A549 (cell line): ENCODE results near the gene PPIL4.

Experiments used
- CEBPB ChIP-seq, 2 experiments: fragments of >200 bp in 1 of 2; sonication (Bioruptor Twin) in 1 of 2; formaldehyde crosslinking in 1 of 2; IDR thresholded peaks; 2 replicates each; pipeline ENCODE4 v1.6.1; 2012 to 2016
- CHD4 ChIP-seq: fragments of 200-600 bp; sonication (generic); IDR thresholded peaks from 2 replicates; pipeline ENCODE4 v1.6.1; 2016; ENCODE audit warnings: antibody characterized with exemption, mild to moderate bottlenecking, borderline replicate concordance
- KDM5A ChIP-seq: fragments of 200-600 bp; sonication (generic); IDR thresholded peaks from 2 replicates; pipeline ENCODE4 v1.6.1; 2016; ENCODE audit warnings: antibody characterized with exemption, mild to moderate bottlenecking
- MYC ChIP-seq: IDR thresholded peaks from 2 replicates; pipeline ENCODE4 v1.6.1; 2012; ENCODE audit warnings: mild to moderate bottlenecking, inconsistent platforms, low read length, improper control_type of control experiment, borderline replicate concordance
- PHF8 ChIP-seq: fragments of 200-600 bp; sonication (generic); IDR thresholded peaks from 2 replicates; pipeline ENCODE4 v1.6.1; 2016; ENCODE audit warnings: low read depth, mild to moderate bottlenecking, antibody characterized with exemption, moderate library complexity, borderline replicate concordance
- POLR2A ChIP-seq: IDR thresholded peaks from 2 replicates; pipeline ENCODE4 v1.6.1; 2012; ENCODE audit warnings: mild to moderate bottlenecking, low read length
- RAD21 ChIP-seq, 2 experiments: fragments of >200 bp in 1 of 2; sonication (Bioruptor Twin) in 1 of 2; formaldehyde crosslinking in 1 of 2; IDR thresholded peaks in 1 of 2; conservative IDR thresholded peaks in 1 of 2; 2 replicates in 1 of 2; 3 replicates in 1 of 2; pipeline ENCODE4 v1.6.1; 2012 to 2018; ENCODE audit warnings: inconsistent platforms in 1 of 2
- SMC3 ChIP-seq: fragments of >200 bp; sonication (Bioruptor Twin); formaldehyde crosslinking; IDR thresholded peaks from 3 replicates; pipeline ENCODE4 v1.6.1; 2018; ENCODE audit warnings: inconsistent platforms
- ZFP36 ChIP-seq: fragments of 450-650 bp; IDR thresholded peaks from 2 replicates; pipeline ENCODE4 v1.6.1; 2014; ENCODE audit warnings: borderline replicate concordance; ENCODE audit not compliant: partially characterized antibody
- TF ChIP-seq, protein P1 (sequence below): IDR thresholded peaks from 2 replicates; pipeline ENCODE4 v1.6.1; 2012
- TF ChIP-seq, protein P2 (sequence below): fragments of 250-450 bp; sonication (Bioruptor Pico); IDR thresholded peaks from 2 replicates; pipeline ENCODE4 v1.5.0; 2021; ENCODE audit warnings: mild to moderate bottlenecking, moderate library complexity, borderline replicate concordance
- TF ChIP-seq, protein P3 (sequence below): fragments of 200-600 bp; sonication (generic); IDR thresholded peaks from 2 replicates; pipeline ENCODE4 v1.6.1; 2016; ENCODE audit warnings: antibody characterized with exemption, mild to moderate bottlenecking, moderate library complexity
- TF ChIP-seq, protein P4 (sequence below): fragments of 150-350 bp; IDR thresholded peaks from 2 replicates; pipeline ENCODE4 v1.6.1; 2014; ENCODE audit warnings: low read depth, mild to moderate bottlenecking, low read length
- TF ChIP-seq, protein P5 (sequence below): fragments of >200 bp; sonication (Bioruptor Twin); formaldehyde crosslinking; IDR thresholded peaks from 3 replicates; pipeline ENCODE4 v1.5.1; 2016

DNA sequence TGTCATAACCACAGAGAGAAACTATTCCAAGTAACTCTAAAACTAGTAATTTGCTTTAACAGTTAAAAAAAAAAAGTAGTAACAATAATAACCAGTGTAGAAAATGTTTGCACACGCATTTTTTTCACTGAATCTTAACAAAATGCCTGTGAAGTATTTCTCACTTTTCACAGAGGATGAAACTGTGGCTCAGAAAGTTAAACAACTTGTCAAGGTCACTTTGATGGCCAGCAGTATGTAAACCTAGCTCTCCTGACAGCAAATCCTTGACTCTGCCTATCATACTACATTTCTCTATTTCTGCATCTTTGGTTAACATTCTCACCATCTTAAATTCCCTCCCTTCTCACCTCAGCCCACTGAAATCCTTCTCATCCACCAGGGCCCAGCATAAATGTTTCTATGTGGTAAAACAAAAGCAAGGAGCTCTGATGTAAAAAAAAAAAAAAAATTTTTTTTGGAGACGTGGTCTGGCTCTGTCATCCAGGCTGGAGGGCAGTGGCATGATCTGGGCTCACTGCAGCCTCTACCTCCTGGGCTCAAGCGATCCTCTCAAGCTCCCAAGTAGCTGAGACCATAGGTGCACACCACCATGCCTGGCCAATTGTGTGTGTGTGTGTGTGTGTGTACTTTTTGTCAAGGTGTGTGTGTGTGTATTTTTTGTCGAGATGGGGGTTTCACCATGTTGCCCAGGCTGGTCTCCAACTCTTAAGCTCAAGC, 34.9 kb downstream of the PPIL4 start:
- TF ChIP-seq, protein P1, sequence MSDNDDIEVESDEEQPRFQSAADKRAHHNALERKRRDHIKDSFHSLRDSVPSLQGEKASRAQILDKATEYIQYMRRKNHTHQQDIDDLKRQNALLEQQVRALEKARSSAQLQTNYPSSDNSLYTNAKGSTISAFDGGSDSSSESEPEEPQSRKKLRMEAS: no peak
- TF ChIP-seq RAD21 (conservative IDR thresholded peaks at IDR 0.05 in 1 of 2, IDR thresholded peaks at IDR 0.05 in 1 of 2) (no peak), CEBPB (IDR thresholded peaks at IDR 0.05) (no peak), POLR2A (no peak), KDM5A (no peak), PHF8 (no peak), MYC (no peak), SMC3 (no peak), CHD4 (no peak), ZFP36 (no peak)
- TF ChIP-seq, protein P2, sequence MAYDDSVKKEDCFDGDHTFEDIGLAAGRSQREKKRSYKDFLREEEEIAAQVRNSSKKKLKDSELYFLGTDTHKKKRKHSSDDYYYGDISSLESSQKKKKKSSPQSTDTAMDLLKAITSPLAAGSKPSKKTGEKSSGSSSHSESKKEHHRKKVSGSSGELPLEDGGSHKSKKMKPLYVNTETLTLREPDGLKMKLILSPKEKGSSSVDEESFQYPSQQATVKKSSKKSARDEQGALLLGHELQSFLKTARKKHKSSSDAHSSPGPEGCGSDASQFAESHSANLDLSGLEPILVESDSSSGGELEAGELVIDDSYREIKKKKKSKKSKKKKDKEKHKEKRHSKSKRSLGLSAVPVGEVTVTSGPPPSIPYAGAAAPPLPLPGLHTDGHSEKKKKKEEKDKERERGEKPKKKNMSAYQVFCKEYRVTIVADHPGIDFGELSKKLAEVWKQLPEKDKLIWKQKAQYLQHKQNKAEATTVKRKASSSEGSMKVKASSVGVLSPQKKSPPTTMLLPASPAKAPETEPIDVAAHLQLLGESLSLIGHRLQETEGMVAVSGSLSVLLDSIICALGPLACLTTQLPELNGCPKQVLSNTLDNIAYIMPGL (CRISPR knock-in tag): no peak
- TF ChIP-seq, protein P3, sequence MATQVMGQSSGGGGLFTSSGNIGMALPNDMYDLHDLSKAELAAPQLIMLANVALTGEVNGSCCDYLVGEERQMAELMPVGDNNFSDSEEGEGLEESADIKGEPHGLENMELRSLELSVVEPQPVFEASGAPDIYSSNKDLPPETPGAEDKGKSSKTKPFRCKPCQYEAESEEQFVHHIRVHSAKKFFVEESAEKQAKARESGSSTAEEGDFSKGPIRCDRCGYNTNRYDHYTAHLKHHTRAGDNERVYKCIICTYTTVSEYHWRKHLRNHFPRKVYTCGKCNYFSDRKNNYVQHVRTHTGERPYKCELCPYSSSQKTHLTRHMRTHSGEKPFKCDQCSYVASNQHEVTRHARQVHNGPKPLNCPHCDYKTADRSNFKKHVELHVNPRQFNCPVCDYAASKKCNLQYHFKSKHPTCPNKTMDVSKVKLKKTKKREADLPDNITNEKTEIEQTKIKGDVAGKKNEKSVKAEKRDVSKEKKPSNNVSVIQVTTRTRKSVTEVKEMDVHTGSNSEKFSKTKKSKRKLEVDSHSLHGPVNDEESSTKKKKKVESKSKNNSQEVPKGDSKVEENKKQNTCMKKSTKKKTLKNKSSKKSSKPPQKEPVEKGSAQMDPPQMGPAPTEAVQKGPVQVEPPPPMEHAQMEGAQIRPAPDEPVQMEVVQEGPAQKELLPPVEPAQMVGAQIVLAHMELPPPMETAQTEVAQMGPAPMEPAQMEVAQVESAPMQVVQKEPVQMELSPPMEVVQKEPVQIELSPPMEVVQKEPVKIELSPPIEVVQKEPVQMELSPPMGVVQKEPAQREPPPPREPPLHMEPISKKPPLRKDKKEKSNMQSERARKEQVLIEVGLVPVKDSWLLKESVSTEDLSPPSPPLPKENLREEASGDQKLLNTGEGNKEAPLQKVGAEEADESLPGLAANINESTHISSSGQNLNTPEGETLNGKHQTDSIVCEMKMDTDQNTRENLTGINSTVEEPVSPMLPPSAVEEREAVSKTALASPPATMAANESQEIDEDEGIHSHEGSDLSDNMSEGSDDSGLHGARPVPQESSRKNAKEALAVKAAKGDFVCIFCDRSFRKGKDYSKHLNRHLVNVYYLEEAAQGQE: no peak
- TF ChIP-seq, protein P4, sequence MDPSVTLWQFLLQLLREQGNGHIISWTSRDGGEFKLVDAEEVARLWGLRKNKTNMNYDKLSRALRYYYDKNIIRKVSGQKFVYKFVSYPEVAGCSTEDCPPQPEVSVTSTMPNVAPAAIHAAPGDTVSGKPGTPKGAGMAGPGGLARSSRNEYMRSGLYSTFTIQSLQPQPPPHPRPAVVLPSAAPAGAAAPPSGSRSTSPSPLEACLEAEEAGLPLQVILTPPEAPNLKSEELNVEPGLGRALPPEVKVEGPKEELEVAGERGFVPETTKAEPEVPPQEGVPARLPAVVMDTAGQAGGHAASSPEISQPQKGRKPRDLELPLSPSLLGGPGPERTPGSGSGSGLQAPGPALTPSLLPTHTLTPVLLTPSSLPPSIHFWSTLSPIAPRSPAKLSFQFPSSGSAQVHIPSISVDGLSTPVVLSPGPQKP: no peak
- TF ChIP-seq, protein P5, sequence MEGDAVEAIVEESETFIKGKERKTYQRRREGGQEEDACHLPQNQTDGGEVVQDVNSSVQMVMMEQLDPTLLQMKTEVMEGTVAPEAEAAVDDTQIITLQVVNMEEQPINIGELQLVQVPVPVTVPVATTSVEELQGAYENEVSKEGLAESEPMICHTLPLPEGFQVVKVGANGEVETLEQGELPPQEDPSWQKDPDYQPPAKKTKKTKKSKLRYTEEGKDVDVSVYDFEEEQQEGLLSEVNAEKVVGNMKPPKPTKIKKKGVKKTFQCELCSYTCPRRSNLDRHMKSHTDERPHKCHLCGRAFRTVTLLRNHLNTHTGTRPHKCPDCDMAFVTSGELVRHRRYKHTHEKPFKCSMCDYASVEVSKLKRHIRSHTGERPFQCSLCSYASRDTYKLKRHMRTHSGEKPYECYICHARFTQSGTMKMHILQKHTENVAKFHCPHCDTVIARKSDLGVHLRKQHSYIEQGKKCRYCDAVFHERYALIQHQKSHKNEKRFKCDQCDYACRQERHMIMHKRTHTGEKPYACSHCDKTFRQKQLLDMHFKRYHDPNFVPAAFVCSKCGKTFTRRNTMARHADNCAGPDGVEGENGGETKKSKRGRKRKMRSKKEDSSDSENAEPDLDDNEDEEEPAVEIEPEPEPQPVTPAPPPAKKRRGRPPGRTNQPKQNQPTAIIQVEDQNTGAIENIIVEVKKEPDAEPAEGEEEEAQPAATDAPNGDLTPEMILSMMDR: no peak
